HG02852 (cell line): Measurements from ENCODE around the gene RUNX1.

Source experiments
- ATAC-seq: cut with Tn5 transposase; IDR thresholded peaks from one replicate; pipeline ENCODE4 v1.9.1; 2021; ENCODE audit warnings: mild to moderate bottlenecking, moderate library complexity; ENCODE audit not compliant: unreplicated experiment

The RUNX1 gene

DNA sequence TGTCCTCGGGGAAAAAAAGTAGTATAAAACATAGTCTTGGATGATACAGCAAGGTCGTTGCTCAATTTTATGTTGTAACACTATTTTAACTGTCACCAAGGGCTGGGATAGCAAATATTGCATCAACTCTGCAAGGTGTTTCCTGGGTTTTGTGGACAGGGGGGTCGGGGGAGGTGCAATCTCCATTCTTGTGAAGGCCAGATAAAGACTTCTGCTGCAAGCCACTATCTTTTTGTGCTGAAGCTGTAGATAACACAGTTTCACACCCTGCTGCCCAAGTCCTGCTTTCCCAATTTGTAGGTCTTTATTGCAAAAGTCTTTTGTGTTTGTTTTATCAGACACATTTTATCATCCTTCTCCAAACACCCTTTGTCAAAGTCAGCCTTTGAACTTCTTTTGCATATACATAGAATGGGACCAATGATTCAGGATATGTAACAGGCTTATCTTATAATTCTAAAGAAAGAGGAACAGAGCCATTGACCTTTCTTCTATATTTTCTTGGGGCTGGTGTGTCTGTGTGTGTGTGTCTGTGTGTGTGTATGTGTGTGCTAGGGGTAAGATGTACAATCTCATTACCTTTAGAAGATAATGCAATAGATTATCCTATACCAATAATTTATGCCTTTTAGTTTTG, 140.6 kb downstream of the RUNX1 start:
- ATAC-seq = no peak

GRCh38 chr21:34907461-34908418, 141.4 kb downstream of the RUNX1 start:
- ATAC-seq = no peak

- ATAC-seq = no peak
Observed at GRCh38 chr21:34906401-34906800, 142.7 kb downstream of the RUNX1 start.

DNA sequence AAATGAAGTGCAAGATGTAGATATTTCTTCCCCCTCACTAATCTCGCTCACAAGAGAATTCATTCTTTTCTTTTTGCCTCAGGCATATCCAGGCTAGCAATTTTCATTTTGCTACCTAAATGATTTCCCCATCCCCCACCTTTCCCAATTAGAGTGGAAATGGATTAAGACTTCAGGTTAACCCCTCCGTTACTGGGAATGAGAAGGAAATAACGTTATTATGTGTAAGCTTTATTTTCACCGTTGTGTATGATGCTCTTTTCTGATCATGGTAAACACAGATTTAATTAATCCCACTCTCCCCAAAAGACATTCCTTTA, 143.9 kb downstream of the RUNX1 start:
- ATAC-seq = no peak

DNA sequence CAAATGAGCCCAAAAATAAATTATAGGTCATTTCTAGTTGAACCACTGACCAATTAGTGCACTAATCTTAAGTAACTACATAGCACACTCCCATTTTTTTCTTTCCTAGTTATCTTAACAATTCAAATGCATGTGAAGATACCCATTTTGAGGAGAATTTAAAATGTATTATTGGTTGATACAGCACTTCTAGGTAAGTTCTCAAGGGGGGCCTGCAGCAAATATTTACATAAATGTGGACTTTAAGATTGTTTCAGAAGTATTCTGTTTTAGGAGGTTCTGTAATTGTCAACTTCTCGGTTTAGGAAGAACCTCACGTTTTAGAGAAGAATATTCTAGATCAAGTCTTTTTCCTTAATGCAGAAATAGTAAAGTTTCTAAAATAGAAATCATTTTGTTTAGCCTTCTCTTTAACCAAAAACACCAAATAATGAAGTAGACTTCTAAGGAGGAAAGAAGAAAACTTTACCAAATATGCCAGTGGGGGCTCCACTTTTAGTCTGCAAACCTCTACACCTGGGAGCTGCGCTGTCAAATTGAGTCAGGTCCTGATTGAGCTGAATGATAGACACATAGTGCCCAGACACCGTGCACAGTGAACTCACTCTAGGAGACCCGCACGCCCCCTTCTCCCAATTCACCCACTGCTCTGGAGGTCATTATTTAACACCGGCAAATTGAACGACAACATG, 144.4 kb downstream of the RUNX1 start:
- ATAC-seq = no peak

- ATAC-seq = no peak
Observed at GRCh38 chr21:34900376-34900775, 148.7 kb downstream of the RUNX1 start.

DNA sequence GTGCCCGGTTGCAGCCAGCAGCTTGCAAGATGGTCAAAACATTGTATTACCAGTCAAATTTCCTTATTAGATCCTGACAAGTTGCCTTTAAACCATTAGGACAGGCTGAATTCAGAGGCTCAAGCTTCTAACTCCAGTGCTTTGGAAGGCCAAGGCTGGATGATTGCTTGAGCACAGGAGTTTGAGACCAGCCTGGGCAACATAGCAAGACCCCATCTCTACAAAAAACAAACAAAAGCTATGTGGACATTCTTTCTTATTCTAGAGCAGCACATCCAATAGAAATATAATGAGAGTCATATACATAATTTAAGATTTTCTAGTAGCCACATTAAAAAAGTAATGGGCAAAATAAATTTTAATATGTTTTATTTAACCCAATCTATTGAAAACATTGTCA, 149.3 kb downstream of the RUNX1 start:
- ATAC-seq = no peak

DNA sequence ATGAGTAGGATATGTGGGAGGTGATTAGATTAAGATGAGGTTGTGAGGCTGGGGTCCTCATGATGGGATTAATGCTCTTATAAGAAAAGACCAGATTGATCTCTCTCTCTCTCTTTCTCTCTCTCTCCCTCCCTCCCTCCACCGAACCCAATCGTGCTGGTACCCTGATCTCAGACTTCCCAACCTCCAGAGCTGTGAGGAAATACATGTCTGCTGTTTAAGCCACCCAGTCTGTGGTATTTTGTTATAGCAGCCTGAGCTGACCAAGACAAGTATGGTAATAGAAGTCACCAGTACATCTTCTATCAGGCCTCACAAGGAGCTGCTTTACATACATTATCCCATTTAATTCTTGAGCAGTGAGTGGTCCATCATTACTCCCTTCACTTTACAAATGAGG, 149.8 kb downstream of the RUNX1 start:
- ATAC-seq = no peak

DNA sequence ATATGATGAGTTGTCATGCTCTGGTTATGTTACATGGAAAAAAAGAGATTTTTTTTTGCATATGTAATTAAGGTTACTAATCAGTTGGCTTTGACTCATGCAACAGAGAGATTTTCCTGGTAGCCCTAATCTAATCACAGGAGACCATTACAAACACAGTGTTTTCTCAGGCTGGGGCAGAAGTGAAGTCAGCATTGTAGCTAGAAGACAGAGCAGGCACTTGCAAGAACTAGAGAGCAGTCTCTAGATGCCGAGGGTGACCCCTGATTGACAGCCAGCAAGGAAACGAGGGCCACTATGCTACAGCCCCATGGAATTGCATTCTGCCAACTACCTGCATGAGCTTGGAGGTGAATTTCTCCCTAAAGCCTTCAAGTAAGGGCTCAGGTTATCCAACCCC, 151.3 kb downstream of the RUNX1 start:
- no peak for ATAC-seq

- ATAC-seq = no peak
Observed at GRCh38 chr21:34894401-34894800, 154.7 kb downstream of the RUNX1 start.

GRCh38 chr21:34892209-34892608, 156.9 kb downstream of the RUNX1 start:
- ATAC-seq = no peak

GRCh38 chr21:34891613-34891943, 157.5 kb downstream of the RUNX1 start:
- no peak for ATAC-seq

GRCh38 chr21:34890724-34891612, 158.1 kb downstream of the RUNX1 start:
- ATAC-seq = no peak

GRCh38 chr21:34890470-34890723, 158.7 kb downstream of the RUNX1 start:
- ATAC-seq = no peak

- ATAC-seq = peak; percentile 43
Observed at GRCh38 chr21:34889676-34890469, 159.2 kb downstream of the RUNX1 start.

DNA sequence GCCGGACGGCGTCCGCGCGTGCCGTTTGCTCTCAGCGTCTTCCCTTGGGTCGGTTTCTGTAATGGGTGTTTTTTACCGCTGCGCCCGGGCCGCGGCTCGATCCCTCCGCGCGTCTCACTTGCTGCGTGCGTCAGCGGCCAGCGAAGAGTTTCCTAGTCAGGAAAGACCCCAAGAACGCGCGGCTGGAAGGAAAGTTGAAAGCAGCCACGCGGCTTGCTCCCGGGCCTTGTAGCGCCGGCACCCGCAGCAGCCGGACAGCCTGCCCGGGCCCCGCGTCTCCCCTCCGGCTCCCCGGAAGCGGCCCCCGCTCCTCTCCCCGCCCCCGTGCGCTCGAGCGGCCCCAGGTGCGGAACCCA, 159.8 kb downstream of the RUNX1 start:
- ATAC-seq = peak; percentile 5

- ATAC-seq = peak; percentile 54
Observed at GRCh38 chr21:34888569-34889319, 160.4 kb downstream of the RUNX1 start.

DNA sequence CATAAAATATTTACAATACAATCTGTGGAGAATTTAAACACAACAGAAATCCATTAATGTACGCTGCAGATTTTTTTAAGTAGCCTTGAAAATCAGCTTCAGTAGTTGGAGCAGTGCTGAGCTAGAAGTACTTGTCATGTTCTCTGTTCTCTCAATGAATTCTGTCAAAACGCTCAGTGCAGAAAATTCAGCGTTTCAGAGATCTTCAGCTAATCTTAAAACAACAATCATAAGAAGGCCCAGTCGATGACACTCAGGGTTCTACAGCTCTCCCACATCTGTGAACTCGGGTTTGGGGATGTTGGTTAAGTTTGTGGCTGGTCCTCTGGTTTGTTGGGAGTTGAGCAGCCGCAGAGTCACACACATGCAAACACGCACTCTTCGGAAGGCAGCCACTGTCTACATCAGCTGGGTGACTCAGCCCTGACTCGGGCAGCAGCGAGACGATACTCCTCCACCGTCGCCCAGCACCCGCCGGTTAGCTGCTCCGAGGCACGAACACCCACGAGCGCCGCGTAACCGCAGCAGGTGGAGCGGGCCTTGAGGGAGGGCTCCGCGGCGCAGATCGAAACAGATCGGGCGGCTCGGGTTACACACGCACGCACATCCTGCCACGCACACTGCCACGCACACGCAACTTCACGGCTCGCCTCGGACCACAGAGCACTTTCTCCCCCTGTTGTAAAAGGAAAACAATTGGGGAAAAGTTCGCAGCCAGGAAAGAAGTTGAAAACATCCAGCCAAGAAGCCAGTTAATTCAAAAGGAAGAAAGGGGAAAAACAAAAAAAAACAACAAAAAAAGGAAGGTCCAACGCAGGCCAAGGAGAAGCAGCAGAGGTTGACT, 161.2 kb downstream of the RUNX1 start:
- ATAC-seq = no peak

GRCh38 chr21:34887105-34887442, 162.0 kb downstream of the RUNX1 start:
- ATAC-seq = no peak
